HCT116 (cell line): ENCODE data around the gene MED13L. TPM values are rescaled to one million over a fixed set of nuclear protein-coding genes. Genes with fewer than 3 reads are reported as not detected.

Source experiments
- ATAC-seq: fragments of 200-7000 bp; cut with Tn5 transposase; 2 replicates; pipeline ENCODE4 v1.9.1; 2020; ENCODE audit warnings: mild to moderate bottlenecking, moderate library complexity
- BruUV-seq: library from RNA; stranded (reverse); fragments of 400-500 nt; replicated peaks from 2 replicates; lab custom pipeline; 2021; lab: Mats Ljungman, UMichigan
- CTCF ChIA-PET: fragments of 300-600 bp; sonication (Branson Sonifier 250); formaldehyde crosslinking; loops from one replicate; lab custom pipeline; 2021; ENCODE audit warnings: antibody characterized with exemption; lab: Charles Lee
- POLR2A ChIA-PET: fragments of 300-600, 350-600 bp; sonication (Branson Sonifier 250); formaldehyde crosslinking; loops from one replicate; lab custom pipeline; 2021; ENCODE audit warnings: antibody characterized with exemption; lab: Charles Lee
- RAD21 ChIA-PET, 2 experiments: fragments of 300-600 bp; sonication (Branson Sonifier 250); formaldehyde crosslinking; loops; one replicate each; lab custom pipeline; 2023; ENCODE audit warnings: low total read pairs in 2 of 2; ENCODE audit not compliant: uncharacterized antibody in 2 of 2, unreplicated experiment in 2 of 2, low non-redundant PET in 1 of 2; lab: Charles Lee
- DNase-seq: peaks from one replicate; pipeline ENCODE4 v3.0.0-alpha.2; 2010; ENCODE audit warnings: low read depth, low spot score
- H2AFZ ChIP-seq: fragments of 200-600 bp; shearing (Covaris generic), sonication (generic); 2 replicates; pipeline ENCODE4 v1.6.1; 2017; ENCODE audit warnings: low read depth, mixed run types, mixed read lengths, antibody characterized with exemption, low read length; ENCODE audit not compliant: poor library complexity, severe bottlenecking
- H3K27ac ChIP-seq: 2 replicates; pipeline ENCODE4 v1.5.1; 2012; ENCODE audit warnings: low read depth, low read length
- H3K27me3 ChIP-seq: fragments of 200-600 bp; sonication (generic); 2 replicates; pipeline ENCODE4 v1.6.1; 2016; ENCODE audit warnings: mixed run types, low read length, mixed read lengths; ENCODE audit not compliant: insufficient read depth
- H3K36me3 ChIP-seq, 2 experiments: fragments of 200-500 bp in 1 of 2; fragments of 200-600 bp in 1 of 2; sonication (Bioruptor generic) in 1 of 2; sonication (generic) in 1 of 2; 2 replicates each; pipeline versions ENCODE4 v1.5.1 to v1.6.1; 2014 to 2016; ENCODE audit warnings: low read length in 2 of 2, inconsistent platforms in 1 of 2, mixed read lengths in 1 of 2, mixed run types in 1 of 2; ENCODE audit not compliant: insufficient read depth in 2 of 2, control insufficient read depth in 1 of 2
- H3K4me1 ChIP-seq, 2 experiments: fragments of 200-600 bp in 1 of 2; sonication (generic) in 1 of 2; 2 replicates each; pipeline versions ENCODE4 v1.5.1 to v1.6.1; 2012 to 2017; ENCODE audit warnings: low read length in 2 of 2, inconsistent platforms in 1 of 2, mild to moderate bottlenecking in 1 of 2, mixed read lengths in 1 of 2, mixed run types in 1 of 2, moderate library complexity in 1 of 2; ENCODE audit not compliant: insufficient read depth in 2 of 2, control insufficient read depth in 1 of 2
- H3K4me2 ChIP-seq: fragments of 200-600 bp; sonication (generic); 2 replicates; pipeline ENCODE4 v1.6.1; 2017; ENCODE audit warnings: mixed run types, low read length, mixed read lengths
- H3K4me3 ChIP-seq, 2 experiments: fragments of 200-600 bp in 1 of 2; sonication (generic) in 1 of 2; replicated peaks in 1 of 2; 2 replicates each; pipeline ENCODE4 v1.5.1; 2011 to 2016; ENCODE audit warnings: low read length in 2 of 2, control low read depth in 1 of 2, low read depth in 1 of 2, mild to moderate bottlenecking in 1 of 2, mixed read lengths in 1 of 2, mixed run types in 1 of 2
- H3K79me2 ChIP-seq: fragments of 200-600 bp; sonication (generic); 2 replicates; pipeline ENCODE4 v1.6.1; 2017; ENCODE audit warnings: mild to moderate bottlenecking, mixed run types, low read length, moderate library complexity, mixed read lengths; ENCODE audit not compliant: insufficient read depth
- H3K9ac ChIP-seq: fragments of 200-600 bp; sonication (generic); 2 replicates; pipeline ENCODE4 v1.6.1; 2016; ENCODE audit warnings: low read length, mixed read lengths
- H3K9me2 ChIP-seq: fragments of 200-600 bp; sonication (generic), shearing (Covaris generic); 2 replicates; pipeline ENCODE4 v1.6.1; 2017; ENCODE audit warnings: mixed run types, mild to moderate bottlenecking, moderate library complexity; ENCODE audit not compliant: insufficient read depth
- H3K9me3 ChIP-seq, 2 experiments: fragments of 200-500 bp in 1 of 2; fragments of 200-600 bp in 1 of 2; sonication (Bioruptor generic) in 1 of 2; sonication (generic) in 1 of 2; 2 replicates each; pipeline ENCODE4 v1.6.1; 2014 to 2017; ENCODE audit warnings: low read length in 2 of 2, mixed read lengths in 2 of 2, inconsistent platforms in 1 of 2, low read depth in 1 of 2, mild to moderate bottlenecking in 1 of 2, mixed run types in 1 of 2, moderate library complexity in 1 of 2; ENCODE audit not compliant: control insufficient read depth in 1 of 2, insufficient read depth in 1 of 2
- H4K20me1 ChIP-seq: fragments of 200-600 bp; sonication (generic), shearing (Covaris generic); 2 replicates; pipeline ENCODE4 v1.6.1; 2017; ENCODE audit warnings: mixed run types, mild to moderate bottlenecking, moderate library complexity; ENCODE audit not compliant: insufficient read depth
- CEBPB ChIP-seq: IDR thresholded peaks from 2 replicates; pipeline ENCODE4 v1.6.1; 2012; ENCODE audit warnings: low read depth
- ELF1 ChIP-seq: IDR thresholded peaks from 2 replicates; pipeline ENCODE4 v1.6.1; 2012; ENCODE audit warnings: low read depth, borderline replicate concordance
- EZH2 ChIP-seq: fragments of 200-600 bp; sonication (generic); IDR thresholded peaks from 2 replicates; pipeline ENCODE4 v1.6.1; 2017; ENCODE audit warnings: antibody characterized with exemption, mixed run types
- EZH2phosphoT487 ChIP-seq: fragments of 200-600 bp; IDR thresholded peaks from 2 replicates; pipeline ENCODE4 v1.6.1; 2018; ENCODE audit warnings: antibody characterized with exemption, borderline replicate concordance
- JUND ChIP-seq: IDR thresholded peaks from 2 replicates; pipeline ENCODE4 v1.6.1; 2012
- POLR2A ChIP-seq: IDR thresholded peaks from 2 replicates; pipeline ENCODE4 v1.7.0; 2011; ENCODE audit warnings: borderline replicate concordance; ENCODE audit not compliant: insufficient read depth, insufficient read length; ENCODE audit errors: extremely low read depth
- YY1 ChIP-seq: IDR thresholded peaks from 2 replicates; pipeline ENCODE4 v1.6.1; 2011; ENCODE audit warnings: low read length, low read depth, moderate library complexity, mild to moderate bottlenecking; ENCODE audit not compliant: insufficient replicate concordance; ENCODE audit errors: extremely low read depth
- ZFX ChIP-seq: fragments of 450-650 bp; IDR thresholded peaks from 2 replicates; pipeline ENCODE4 v1.6.1; 2017
- intact Hi-C: fragments of 100-400 bp; cut with micrococcal nuclease; formaldehyde crosslinking; loops from 2 replicates; pipeline ENCODE4 v1.10.0; 2022
- total RNA-seq: library from RNA; stranded (reverse); gene quantifications from one replicate; pipeline ENCODE4 v1.2.1, GENCODE V29; 2021; ENCODE audit not compliant: unreplicated experiment
- TF ChIP-seq, protein P1 (sequence below): IDR thresholded peaks from 2 replicates; pipeline ENCODE4 v1.6.1; 2011; ENCODE audit warnings: mild to moderate bottlenecking, low read length, moderate library complexity; ENCODE audit not compliant: insufficient replicate concordance; ENCODE audit errors: extremely low read depth
- TF ChIP-seq, protein P2 (sequence below): IDR thresholded peaks from 2 replicates; pipeline ENCODE4 v1.6.1; 2012

MED13L gene
- total RNA-seq, 1 experiment from 2014 or later: 176 TPM

DNA sequence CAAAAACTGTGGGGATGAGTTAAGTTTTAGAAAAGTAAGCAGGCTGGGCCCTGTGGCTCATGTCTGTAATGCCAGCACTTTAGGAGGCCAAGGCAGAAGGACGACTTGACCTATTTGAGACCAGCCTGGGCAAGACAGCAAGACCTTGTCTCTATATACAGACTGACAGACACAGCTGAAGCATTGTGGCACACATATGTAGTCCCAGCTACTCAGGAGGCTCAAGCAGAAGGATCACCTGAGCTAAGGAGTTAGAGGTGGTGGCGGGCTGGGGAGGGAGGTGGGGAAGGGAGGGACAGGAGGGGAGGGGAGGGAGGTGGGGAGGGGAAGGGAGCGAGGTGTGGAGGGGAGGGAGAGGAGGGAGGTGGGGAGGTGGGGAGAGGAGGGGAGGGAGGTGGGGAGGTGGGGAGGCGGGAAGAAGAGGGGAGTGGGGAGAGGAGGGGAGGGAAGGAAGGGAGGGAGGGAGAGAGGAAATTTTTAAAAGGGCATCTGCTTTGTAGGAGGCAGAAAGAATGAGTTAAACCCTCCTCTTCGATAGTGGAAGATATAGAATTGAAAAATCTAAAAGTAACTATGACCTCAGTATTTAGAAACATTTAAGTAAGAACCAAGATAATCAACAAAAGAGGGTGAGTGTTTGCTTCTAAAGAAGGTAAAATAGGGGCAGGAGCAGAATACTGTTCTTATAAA, 30.9 kb downstream of the MED13L start:
- no peak for ATAC-seq
- H3K4me1 ChIP-seq: peaks cover 2 to 49% of the 10 kb centered on the region in 2 experiments; a peak in 3 of 4 replicates
- no TSS peak for BruUV-seq
- ChIA-PET CTCF (interaction anchor here (2.3 kb wide), 1 partner anchor 10 kb away, joined by 9 read pairs; no protein-coding TSS in a partner anchor), RAD21 (no interaction called here), POLR2A (interaction anchor here (0.8 kb wide), 1 partner anchor 112 kb away, joined by 4 read pairs; no protein-coding TSS in a partner anchor)
- TF ChIP-seq, protein P1, sequence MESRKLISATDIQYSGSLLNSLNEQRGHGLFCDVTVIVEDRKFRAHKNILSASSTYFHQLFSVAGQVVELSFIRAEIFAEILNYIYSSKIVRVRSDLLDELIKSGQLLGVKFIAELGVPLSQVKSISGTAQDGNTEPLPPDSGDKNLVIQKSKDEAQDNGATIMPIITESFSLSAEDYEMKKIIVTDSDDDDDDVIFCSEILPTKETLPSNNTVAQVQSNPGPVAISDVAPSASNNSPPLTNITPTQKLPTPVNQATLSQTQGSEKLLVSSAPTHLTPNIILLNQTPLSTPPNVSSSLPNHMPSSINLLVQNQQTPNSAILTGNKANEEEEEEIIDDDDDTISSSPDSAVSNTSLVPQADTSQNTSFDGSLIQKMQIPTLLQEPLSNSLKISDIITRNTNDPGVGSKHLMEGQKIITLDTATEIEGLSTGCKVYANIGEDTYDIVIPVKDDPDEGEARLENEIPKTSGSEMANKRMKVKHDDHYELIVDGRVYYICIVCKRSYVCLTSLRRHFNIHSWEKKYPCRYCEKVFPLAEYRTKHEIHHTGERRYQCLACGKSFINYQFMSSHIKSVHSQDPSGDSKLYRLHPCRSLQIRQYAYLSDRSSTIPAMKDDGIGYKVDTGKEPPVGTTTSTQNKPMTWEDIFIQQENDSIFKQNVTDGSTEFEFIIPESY: no peak
- no peak for TF ChIP-seq POLR2A
- no peak for TF ChIP-seq ELF1
- no peak for TF ChIP-seq YY1
- no peak for TF ChIP-seq EZH2
- TF ChIP-seq EZH2phosphoT487: no peak
- no peak for TF ChIP-seq ZFX
- TF ChIP-seq, protein P2, sequence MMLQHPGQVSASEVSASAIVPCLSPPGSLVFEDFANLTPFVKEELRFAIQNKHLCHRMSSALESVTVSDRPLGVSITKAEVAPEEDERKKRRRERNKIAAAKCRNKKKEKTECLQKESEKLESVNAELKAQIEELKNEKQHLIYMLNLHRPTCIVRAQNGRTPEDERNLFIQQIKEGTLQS: no peak
- TF ChIP-seq JUND: no peak
- TF ChIP-seq CEBPB: no peak
- intact Hi-C loops: no loop called here
- no peaks in the 10 kb centered on the region for H3K9me3 ChIP-seq
- no peak overlapping the region for H2AFZ ChIP-seq
- no peak overlapping the region for H3K27ac ChIP-seq
- peaks cover 71% of the 10 kb centered on the region; the same call in 1 of the 2 replicates for H4K20me1 ChIP-seq
- H3K4me3 ChIP-seq: no peak overlapping the region
- H3K36me3 ChIP-seq: no peaks in the 10 kb centered on the region
- no peak overlapping the region for H3K4me2 ChIP-seq
- peaks cover 99% of the 10 kb centered on the region for H3K79me2 ChIP-seq
- H3K27me3 ChIP-seq: no peaks in the 10 kb centered on the region
- no peaks in the 10 kb centered on the region for H3K9me2 ChIP-seq
- no peak overlapping the region for H3K9ac ChIP-seq
- DNase-seq: no peak
